K562 (cell line): Measurements from ENCODE around the gene TNIK. TPM values are rescaled to one million over a fixed set of nuclear protein-coding genes. Genes with fewer than 3 reads are reported as not detected.
A peak's percentile ranks its signal among the peaks of the same experiment; 100 is the strongest.

Experiments
- CHD2 ChIP-seq: IDR thresholded peaks from 2 replicates; pipeline ENCODE4 v1.6.1; 2011; ENCODE audit warnings: low read depth, low read length
- CXXC5 ChIP-seq: fragments of 250-450 bp; sonication (Bioruptor Pico); IDR thresholded peaks from 2 replicates; pipeline ENCODE4 v1.8.0; 2022; ENCODE audit warnings: inconsistent platforms, mild to moderate bottlenecking, moderate library complexity
- EWSR1 ChIP-seq: fragments of 450-650 bp; IDR thresholded peaks from 2 replicates; pipeline ENCODE4 v1.6.1; 2018; ENCODE audit warnings: borderline replicate concordance, mild to moderate bottlenecking, low read depth, moderate library complexity; ENCODE audit not compliant: partially characterized antibody
- HMG20A ChIP-seq: fragments of 450-650 bp; formaldehyde crosslinking; conservative IDR thresholded peaks from 2 replicates; pipeline ENCODE4 v1.4.0; 2020; ENCODE audit warnings: mild to moderate bottlenecking, mixed read lengths
- HNRNPLL ChIP-seq: fragments of 200-400 bp; formaldehyde crosslinking; IDR thresholded peaks from 2 replicates; pipeline ENCODE4 v1.6.1; 2017; ENCODE audit warnings: low read length, low read depth, mild to moderate bottlenecking; ENCODE audit not compliant: poor library complexity, severe bottlenecking
- KAT7 ChIP-seq: sonication (generic); formaldehyde crosslinking; IDR thresholded peaks from 2 replicates; pipeline ENCODE4 v1.8.0; 2022; ENCODE audit warnings: missing genetic modification reagents, mild to moderate bottlenecking, borderline replicate concordance
- PHF20 ChIP-seq: fragments of 450-650 bp; IDR thresholded peaks from 2 replicates; pipeline ENCODE4 v1.6.1; 2018; ENCODE audit not compliant: partially characterized antibody
- PURB ChIP-seq: sonication (generic); formaldehyde crosslinking; IDR thresholded peaks from 2 replicates; pipeline ENCODE4 v1.9.0; 2021; ENCODE audit warnings: low read depth, mild to moderate bottlenecking, missing genetic modification reagents
- RBM39 ChIP-seq: fragments of 200-400 bp; formaldehyde crosslinking; optimal IDR thresholded peaks from 2 replicates; pipeline ENCODE3; 2018; ENCODE audit warnings: low read depth, low read length
- SMAD1 ChIP-seq: fragments of 150-350 bp; IDR thresholded peaks from 2 replicates; pipeline ENCODE4 v1.6.1; 2014; ENCODE audit warnings: low read length, low read depth; ENCODE audit not compliant: partially characterized antibody
- ZNF146 ChIP-seq: IDR thresholded peaks from one replicate; pipeline ENCODE4 v1.6.1; 2018; ENCODE audit warnings: missing compliant biosample characterization; ENCODE audit not compliant: unreplicated experiment
- ZNF316 ChIP-seq: fragments of 450-650 bp; IDR thresholded peaks from 2 replicates; pipeline ENCODE4 v1.6.1; 2016
- polyA plus RNA-seq, 8 experiments: library from polyadenylated mRNA; depleted of rRNA in 4 of 8; stranded (reverse) in 5 of 8; unstranded in 3 of 8; fragments of >200 nt; fragmentation: Nextera tagmentation in 2 of 8; fragmentation: Illumina TruSeq in 1 of 8; extraction: Ambion mirVana in 2 of 8; extraction: Trizol in 1 of 8; gene quantifications; 2 replicates each; pipeline versions ENCODE4 v1.2.1 to v1.2.3, GENCODE V29; 2011 to 2014; ENCODE audit warnings: inconsistent platforms in 1 of 8, missing spikeins in 1 of 8
- total RNA-seq, 7 experiments: library from RNA; depleted of rRNA in 6 of 7; stranded (reverse); fragments of >200 nt in 6 of 7; fragmentation: Illumina TruSeq in 2 of 7; extraction: Trizol in 2 of 7; gene quantifications; 2 replicates each; pipeline versions ENCODE4 v1.2.1 to v1.2.3, GENCODE V29; 2011 to 2021; ENCODE audit warnings: low replicate concordance in 1 of 7
- TF ChIP-seq, protein P1 (sequence below), 2 experiments: fragments of 450-650 bp; formaldehyde crosslinking in 1 of 2; IDR thresholded peaks; 2 replicates each; pipeline versions ENCODE4 v1.4.0 to v1.6.1; 2014 to 2020; ENCODE audit warnings: mild to moderate bottlenecking in 2 of 2, borderline replicate concordance in 1 of 2, low read depth in 1 of 2
- TF ChIP-seq, protein P2 (sequence below): fragments of 450-650 bp; IDR thresholded peaks from 2 replicates; pipeline ENCODE4 v1.6.1; 2016; ENCODE audit warnings: low read depth, mild to moderate bottlenecking, moderate library complexity

The TNIK gene
- total and polyA plus RNA-seq, 9 of the 15 experiments (the other 6 are each of a cell fraction or from before 2014, with no cell fraction given) = 6.6 to 39.0 (median 24.7) TPM

DNA sequence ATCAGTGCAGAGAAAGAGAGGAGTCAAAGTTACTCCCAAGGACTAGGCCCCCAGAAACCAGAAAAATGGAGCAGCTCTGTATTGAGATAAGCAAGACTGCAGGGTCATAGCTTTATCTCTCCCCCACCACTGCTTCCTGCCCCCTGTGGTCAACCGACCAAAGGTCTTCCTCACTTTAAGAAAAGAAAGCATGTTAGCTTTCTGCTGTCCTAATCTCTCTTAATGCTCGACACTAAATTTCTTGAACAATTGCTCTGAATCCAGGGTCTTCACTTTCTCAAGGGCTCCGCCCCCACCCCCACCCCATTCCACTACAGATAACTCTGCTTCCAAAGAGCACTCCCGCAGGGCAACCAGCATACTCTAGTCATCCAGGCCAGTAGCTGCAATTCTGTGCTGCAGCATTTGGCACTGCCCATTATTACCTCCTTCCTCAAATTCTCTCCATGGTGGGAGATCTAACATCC is 31.9 kb downstream of the TNIK start (continued):
- TF ChIP-seq SMAD1 (no peak), PURB (CRISPR knock-in tag) (no peak), CHD2 (no peak), CXXC5 (peak; percentile 49), ZNF146 (CRISPR knock-in tag) (no peak), HNRNPLL (no peak), EWSR1 (no peak), PHF20 (no peak), RBM39 (no peak), HMG20A (CRISPR knock-in tag) (no peak), ZNF316 (peak; percentile 34), KAT7 (CRISPR knock-in tag) (no peak)
- TF ChIP-seq, protein P1, sequence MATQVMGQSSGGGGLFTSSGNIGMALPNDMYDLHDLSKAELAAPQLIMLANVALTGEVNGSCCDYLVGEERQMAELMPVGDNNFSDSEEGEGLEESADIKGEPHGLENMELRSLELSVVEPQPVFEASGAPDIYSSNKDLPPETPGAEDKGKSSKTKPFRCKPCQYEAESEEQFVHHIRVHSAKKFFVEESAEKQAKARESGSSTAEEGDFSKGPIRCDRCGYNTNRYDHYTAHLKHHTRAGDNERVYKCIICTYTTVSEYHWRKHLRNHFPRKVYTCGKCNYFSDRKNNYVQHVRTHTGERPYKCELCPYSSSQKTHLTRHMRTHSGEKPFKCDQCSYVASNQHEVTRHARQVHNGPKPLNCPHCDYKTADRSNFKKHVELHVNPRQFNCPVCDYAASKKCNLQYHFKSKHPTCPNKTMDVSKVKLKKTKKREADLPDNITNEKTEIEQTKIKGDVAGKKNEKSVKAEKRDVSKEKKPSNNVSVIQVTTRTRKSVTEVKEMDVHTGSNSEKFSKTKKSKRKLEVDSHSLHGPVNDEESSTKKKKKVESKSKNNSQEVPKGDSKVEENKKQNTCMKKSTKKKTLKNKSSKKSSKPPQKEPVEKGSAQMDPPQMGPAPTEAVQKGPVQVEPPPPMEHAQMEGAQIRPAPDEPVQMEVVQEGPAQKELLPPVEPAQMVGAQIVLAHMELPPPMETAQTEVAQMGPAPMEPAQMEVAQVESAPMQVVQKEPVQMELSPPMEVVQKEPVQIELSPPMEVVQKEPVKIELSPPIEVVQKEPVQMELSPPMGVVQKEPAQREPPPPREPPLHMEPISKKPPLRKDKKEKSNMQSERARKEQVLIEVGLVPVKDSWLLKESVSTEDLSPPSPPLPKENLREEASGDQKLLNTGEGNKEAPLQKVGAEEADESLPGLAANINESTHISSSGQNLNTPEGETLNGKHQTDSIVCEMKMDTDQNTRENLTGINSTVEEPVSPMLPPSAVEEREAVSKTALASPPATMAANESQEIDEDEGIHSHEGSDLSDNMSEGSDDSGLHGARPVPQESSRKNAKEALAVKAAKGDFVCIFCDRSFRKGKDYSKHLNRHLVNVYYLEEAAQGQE (IDR thresholded peaks at IDR 0.05; ENCODE audit: borderline replicate concordance) = no peak
- TF ChIP-seq, protein P1 (CRISPR knock-in tag; IDR thresholded peaks at IDR 0.05; ENCODE audit: low read depth) = no peak
- TF ChIP-seq, protein P2, sequence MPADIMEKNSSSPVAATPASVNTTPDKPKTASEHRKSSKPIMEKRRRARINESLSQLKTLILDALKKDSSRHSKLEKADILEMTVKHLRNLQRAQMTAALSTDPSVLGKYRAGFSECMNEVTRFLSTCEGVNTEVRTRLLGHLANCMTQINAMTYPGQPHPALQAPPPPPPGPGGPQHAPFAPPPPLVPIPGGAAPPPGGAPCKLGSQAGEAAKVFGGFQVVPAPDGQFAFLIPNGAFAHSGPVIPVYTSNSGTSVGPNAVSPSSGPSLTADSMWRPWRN = peak; percentile 30; the same call in 1 of the 2 replicates
- TF ChIP-seq, all 486 proteins: peak for 104
